ENCODE measurements around the gene ASB4.

DNA sequence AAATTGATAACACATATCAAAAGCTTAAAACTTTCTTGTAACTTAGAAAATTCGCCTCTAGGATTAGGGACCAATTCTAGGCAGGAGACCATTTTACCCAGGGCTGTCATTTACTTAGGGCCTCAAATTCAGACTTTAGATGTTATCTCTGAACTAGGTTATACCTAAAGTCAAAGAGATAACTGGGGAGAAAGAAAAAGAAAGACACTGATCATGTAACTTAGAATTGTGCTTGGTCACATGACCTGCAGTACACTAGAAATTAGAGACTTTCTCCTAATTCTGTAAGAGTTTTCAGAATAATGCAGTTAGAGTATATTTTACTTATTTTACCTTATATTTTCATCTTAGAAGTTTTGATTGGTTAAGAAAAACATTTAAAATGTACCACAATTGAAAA lies 16.7 kb downstream of the ASB4 start:
- TF ChIP-seq, protein P1, sequence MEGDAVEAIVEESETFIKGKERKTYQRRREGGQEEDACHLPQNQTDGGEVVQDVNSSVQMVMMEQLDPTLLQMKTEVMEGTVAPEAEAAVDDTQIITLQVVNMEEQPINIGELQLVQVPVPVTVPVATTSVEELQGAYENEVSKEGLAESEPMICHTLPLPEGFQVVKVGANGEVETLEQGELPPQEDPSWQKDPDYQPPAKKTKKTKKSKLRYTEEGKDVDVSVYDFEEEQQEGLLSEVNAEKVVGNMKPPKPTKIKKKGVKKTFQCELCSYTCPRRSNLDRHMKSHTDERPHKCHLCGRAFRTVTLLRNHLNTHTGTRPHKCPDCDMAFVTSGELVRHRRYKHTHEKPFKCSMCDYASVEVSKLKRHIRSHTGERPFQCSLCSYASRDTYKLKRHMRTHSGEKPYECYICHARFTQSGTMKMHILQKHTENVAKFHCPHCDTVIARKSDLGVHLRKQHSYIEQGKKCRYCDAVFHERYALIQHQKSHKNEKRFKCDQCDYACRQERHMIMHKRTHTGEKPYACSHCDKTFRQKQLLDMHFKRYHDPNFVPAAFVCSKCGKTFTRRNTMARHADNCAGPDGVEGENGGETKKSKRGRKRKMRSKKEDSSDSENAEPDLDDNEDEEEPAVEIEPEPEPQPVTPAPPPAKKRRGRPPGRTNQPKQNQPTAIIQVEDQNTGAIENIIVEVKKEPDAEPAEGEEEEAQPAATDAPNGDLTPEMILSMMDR (IDR thresholded peaks at IDR 0.05), result no peak
- TF ChIP-seq POLR2A (IDR thresholded peaks at IDR 0.05), result no peak

Measured in uterus (tissue), 2 donors.